HG03039 (cell line): ENCODE measurements around the gene WASF2.
A peak's percentile ranks its signal among the peaks of the same experiment; 100 is the strongest.
"Not testable (repeated sequence)": the region's sequence is repeated elsewhere in the genome, so short reads cannot be mapped to it uniquely, and the experiment has no call there.

ENCODE experiments used
- ATAC-seq: cut with Tn5 transposase; IDR thresholded peaks from one replicate; pipeline ENCODE4 v1.9.1; 2021; ENCODE audit warnings: mild to moderate bottlenecking, moderate library complexity; ENCODE audit not compliant: unreplicated experiment

Gene WASF2

DNA sequence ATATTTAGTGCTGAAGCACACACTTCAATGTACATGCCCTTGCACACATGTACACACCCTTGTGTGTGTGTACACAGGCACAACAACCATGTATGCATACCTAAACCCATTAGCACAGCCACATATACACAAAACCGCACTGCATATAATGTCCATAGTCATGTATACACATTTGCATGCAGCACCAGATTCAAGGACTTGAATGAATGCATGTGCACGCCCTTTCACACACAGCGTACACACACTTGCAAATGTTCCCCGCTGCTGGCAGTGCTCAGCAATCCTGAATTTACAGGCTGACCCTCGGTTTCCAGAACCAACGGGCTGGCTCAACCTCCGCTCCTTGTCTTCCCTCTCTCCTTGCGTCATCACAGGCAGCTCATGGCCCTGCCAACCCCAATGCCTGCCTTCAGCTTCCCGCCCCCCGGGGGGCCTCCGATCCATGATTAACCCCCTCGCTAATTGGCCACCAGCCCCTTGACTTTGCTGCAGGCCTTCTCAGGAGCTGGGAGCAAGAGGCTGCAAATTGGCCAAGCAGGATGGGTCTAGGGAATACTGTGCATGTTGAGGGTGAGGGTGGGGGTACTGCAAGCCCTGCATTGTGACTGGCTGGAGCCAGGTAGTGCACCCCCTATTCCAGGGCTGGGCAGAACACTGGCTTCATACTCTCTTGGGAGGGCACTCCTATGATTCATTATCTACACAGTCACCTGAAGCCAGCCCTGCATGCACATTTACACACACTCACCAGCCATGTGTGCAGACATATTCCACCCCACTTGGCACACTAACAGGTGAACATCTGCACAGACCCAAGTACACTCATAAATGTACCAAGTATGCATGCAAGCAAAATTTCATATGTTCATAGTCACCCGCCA, 89.6 kb downstream of the WASF2 start:
- no peak for ATAC-seq

GRCh38 chr1:27399251-27400025, 90.5 kb downstream of the WASF2 start:
- no peak for ATAC-seq

DNA sequence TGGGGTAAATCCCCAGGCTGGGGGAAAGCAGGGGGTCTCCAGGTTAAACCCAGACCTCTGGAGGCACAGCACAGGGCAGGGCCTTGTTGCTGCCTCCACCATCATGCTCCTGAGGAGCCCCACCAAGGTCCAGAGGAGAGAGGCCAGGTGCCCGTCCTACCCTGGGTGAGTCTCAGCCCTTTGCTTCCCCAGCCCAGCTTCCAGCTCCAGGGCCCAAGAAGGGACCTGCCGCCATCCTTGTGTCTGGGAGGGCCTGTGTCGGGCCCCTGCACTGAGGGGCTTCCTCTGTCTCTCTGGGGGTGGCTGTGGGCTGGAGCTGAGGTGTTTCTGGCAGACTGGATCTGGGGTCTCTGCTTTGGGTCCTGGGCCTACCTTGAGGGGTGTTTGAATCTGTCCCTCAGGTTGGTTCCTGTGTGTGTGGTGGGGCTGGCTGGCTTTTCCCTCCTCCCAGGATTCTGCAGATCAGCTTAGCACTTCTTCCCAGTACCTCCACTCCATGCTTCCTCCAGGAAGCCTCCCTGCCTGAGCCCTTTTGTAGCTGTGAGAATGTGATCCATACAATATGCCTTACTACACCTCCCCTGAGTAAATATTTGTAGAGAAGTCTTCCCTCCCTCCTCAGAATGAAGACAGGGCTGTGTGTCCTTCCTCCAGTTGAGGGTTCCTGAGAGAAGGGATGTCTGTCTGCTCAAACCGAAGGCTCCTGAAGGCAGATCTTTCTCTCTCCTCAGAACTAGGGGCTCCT, 91.4 kb downstream of the WASF2 start:
- no peak for ATAC-seq

- ATAC-seq, result no peak
Measured at GRCh38 chr1:27397749-27398148, 92.2 kb downstream of the WASF2 start.

GRCh38 chr1:27397110-27397509, 92.9 kb downstream of the WASF2 start:
- ATAC-seq, result no peak

- no peak for ATAC-seq
Measured at GRCh38 chr1:27395441-27396195, 94.3 kb downstream of the WASF2 start.

DNA sequence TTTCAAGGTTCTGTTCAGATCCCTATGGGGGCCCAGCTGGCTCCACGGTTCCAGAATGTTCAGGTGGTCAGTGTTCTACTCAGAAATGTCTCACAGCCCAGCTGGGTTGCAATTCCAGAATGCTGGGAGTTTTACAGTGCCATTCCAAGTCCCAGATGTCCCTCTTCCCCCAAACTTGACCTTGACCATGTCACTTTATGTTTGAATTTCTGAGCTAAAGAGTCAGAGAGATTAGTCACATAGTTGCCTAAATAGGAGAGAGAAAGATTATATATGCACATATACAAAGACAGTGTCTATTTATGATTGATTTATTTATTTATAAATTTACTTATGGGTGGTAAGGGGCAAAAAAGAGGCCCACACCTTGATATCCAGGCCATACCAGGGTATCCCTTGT, 95.0 kb downstream of the WASF2 start:
- no peak for ATAC-seq

DNA sequence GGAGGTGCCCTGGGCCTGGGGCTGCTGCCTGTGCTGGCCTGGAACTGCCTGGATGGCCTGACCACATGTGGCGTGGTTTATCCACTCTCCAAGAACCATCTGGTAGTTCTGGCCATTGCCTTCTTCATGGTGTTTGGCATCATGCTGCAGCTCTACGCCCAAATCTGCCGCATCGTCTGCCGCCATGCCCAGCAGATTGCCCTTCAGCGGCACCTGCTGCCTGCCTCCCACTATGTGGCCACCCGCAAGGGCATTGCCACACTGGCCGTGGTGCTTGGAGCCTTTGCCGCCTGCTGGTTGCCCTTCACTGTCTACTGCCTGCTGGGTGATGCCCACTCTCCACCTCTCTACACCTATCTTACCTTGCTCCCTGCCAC, 95.7 kb downstream of the WASF2 start:
- ATAC-seq, result no peak

DNA sequence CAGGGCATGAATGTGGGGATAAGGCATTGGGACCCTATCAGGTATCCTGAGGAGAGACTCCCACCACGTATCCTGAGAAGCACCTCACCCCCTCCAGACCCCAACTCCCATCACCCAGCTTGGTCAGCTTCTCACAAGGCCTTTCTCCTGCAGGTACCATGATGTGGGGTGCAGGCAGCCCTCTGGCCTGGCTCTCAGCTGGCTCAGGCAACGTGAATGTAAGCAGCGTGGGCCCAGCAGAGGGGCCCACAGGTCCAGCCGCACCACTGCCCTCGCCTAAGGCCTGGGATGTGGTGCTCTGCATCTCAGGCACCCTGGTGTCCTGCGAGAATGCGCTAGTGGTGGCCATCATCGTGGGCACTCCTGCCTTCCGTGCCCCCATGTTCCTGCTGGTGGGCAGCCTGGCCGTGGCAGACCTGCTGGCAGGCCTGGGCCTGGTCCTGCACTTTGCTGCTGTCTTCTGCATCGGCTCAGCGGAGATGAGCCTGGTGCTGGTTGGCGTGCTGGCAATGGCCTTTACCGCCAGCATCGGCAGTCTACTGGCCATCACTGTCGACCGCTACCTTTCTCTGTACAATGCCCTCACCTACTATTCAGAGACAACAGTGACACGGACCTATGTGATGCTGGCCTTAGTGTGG, 96.2 kb downstream of the WASF2 start:
- no peak for ATAC-seq

GRCh38 chr1:27392778-27393635, 97.0 kb downstream of the WASF2 start:
- ATAC-seq, result no peak

GRCh38 chr1:27392096-27392777, 97.7 kb downstream of the WASF2 start, which contains the start of gene GPR3:
TSS of gene GPR3 (plus strand) at chr1:27392622. CDS start at chr1:27393799, 1,177 bp downstream.
- ATAC-seq, result peak; percentile 65

DNA sequence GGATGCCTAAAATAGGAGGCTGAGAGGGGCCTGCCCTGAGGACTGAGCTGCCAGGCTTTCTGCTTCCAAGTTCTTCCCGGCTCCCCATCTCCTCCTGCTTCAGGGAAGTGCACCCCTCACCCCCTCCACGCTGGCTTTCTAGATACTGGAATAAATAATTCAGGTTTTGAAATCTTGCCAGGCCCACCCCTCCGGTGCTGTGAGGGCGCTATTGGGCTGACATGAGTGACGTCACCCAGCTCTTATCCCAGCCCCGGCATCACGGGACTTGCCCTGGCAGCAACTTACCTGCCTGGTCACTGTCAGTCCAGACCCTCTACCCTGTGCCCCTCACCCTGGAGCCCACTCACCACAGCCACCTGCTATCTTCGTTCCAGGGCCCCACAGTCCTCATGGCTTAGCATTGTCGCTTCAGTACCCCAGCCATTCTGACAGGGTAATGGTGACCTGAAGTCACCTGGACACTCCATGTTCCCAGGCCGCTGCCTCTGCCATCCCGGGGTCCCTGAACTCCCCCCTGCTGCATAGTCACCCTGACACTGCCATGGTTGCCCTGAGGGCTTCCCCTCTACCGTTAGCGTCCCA, 98.4 kb downstream of the WASF2 start:
- no peak for ATAC-seq

DNA sequence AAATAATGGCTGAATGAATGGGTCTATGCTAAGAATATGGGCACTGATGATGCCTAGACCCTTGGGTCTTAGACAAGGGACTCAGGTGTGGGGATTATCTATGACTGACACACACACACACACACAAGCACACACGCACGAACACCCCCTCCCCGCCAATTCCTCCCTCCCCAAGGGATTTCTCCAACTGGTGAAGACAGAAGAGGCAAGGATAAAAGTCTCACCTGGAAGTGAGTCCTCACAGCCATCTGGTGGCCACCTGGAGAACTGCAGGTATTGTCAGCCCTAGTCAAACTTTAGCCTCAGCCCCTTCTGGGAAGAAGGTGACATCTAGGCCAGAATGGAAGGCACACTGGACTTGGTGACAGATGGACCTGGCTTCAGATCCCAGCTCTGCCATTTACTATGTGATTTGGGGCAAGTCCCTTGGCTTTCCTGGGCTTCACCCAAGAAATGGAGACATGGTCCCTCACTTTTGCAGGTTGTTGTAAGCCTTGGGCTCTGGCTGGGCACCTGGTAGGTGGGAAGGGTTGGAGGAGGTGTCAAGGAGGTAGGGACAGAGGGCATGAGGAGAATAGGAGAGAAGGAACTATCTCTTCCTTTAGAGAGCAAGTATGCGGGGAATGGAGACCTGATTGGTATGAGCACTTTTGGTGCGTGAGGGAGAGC, 101.5 kb downstream of the WASF2 start:
- no peak for ATAC-seq

DNA sequence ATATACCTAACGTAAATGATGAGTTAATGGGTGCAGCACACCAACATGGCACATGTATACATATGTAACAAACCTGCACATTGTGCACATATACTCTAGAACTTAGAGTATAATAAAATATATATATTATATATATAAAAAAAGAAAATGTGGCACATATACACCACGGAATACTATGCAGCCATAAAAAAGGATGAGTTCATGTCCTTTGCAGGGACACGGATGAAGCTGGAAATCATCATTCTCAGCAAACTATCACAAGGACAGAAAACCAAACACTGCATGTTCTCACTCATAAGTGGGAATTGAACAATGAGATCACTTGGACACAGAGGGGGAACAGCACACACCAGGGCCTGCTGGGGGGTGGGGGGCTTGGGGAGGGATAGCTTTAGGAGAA, 105.2 kb downstream of the WASF2 start:
- ATAC-seq, result not testable (repeated sequence)

DNA sequence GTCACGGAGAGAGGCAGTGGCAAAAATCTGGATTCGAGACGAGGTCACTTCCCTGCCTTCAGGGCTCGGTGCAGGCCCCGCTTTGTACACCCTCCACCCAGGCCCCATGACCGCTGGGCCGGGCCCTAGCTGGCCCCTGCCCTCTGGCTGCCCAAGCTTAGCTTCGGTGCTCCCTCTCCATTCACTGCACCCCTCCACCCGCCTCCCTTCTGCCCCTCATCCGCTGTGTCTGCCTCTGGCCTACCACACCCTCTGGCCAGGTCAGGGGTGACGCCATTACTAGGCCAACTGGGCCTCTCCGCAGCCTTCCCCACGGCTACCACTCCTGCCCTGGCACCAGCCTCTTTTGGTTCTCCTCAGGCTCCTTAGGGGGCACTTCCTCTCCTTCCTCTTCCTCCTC, 106.3 kb downstream of the WASF2 start:
- no peak for ATAC-seq

GRCh38 chr1:27383039-27383605, 106.8 kb downstream of the WASF2 start, which contains the start of gene CD164L2:
TSS of gene CD164L2 (minus strand) at chr1:27383333. CDS start at chr1:27383239, 94 bp downstream.
- no peak for ATAC-seq
